GM12872 (cell line): ENCODE results near the gene PPP1R11.

Source experiments
- CTCF ChIP-seq: IDR thresholded peaks from 3 replicates; pipeline ENCODE4 v1.5.1; 2011; ENCODE audit warnings: low read depth, mild to moderate bottlenecking, low read length, moderate library complexity; ENCODE audit not compliant: insufficient read depth

Gene PPP1R11

DNA sequence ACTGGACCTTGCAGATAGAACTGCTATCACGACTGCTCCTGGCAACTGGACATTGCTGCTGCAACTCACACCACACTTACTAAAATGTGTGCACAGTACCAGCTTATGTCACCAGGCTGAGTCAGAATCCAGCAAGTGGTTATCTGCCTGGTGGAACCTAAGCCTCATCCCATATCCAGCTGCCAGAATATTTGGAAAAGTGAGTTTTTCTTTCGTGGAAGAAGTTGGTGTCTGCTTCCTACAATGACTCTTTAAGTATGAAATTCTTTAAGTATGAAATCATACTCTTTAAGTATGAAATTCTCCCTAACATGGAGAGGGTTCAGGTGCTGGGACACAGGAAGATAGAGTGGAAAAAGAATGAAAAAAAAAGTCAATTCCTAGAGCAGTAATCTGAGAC, 22.4 kb upstream of the PPP1R11 start:
- TF ChIP-seq CTCF, result no peak

DNA sequence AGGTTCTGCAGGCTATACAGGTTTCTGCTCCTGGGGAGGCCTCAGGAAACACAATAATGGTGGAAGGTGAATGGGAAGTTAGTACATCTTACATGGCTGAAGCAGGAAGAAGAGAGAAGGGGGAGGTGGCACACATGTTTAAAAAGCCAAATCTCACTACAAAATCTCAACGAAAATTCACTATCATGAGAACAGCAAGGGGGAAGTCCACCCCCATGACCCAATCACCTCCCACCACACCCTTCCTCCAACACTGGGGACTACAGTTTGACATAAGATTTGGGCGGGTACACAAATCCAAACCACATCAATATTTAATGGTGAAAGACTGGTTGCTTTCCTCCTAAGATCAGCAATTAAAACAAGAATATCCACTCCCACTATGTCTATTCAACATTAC, 19.8 kb upstream of the PPP1R11 start:
- TF ChIP-seq CTCF, result no peak

GRCh38 chr6:30053682-30054081, 13.3 kb upstream of the PPP1R11 start:
- no peak for TF ChIP-seq CTCF

- no peak for TF ChIP-seq CTCF
These were observed 11.5 kb upstream of the PPP1R11 start for GRCh38 chr6:30055513-30055912.

DNA sequence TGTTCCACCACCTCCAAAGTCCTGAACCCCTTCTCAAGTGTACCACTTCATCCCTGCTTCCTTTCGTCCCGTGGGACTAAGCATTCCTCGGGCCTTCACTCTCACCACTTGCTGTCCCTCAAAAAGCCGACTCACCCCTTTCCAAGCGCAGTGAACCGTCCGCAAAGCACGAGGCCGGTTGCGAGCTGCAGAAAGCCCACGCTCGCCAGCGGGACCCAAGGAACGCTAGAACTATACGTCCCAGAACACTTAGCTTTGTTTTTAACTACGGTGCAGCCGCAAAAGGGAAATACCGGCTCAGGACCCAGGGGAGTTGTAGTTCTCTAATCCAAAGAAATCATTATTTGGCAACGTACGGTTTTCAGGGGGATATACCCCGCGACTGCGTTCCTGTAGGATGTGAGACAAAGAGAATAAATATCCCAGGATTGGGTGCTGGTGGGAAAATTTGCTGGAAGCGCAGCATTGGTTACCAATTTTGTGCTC, 6.3 kb upstream of the PPP1R11 start:
- TF ChIP-seq CTCF, result no peak

DNA sequence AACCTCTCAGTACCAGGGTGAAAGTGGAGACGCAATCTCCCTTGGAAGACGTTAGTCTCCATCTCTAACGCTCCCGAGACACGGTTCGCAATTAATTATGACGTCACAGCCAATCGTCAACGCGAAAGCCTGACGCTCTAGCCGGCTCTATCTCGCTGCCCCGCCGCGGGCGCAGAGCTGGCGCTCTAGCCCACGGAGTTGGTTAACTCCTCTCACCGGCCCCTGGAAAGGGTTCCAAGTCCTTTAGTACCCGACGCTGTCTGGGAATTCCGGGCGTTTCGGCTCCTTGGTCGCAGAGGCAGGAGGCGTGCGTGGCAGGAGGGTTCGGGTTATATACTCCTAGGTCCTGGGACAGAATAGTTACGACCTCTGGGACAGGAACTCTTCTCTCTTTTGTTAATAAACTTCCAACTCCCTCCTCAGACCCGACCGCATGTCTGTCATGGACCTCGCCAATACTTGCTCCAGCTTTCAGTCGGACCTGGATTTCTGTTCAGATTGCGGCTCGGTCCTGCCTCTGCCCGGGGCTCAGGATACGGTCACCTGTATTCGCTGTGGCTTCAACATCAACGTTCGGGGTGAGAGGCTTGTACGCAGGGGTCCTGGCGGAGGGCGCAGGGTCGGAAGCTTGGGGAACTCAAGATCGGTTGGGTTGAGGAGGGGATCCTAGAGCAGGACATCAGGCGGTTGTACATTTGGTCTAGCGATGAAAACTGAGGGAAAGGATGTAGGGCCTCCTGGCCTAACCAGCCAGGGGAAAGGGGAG, 5.7 kb upstream of the PPP1R11 start, which contains the start of gene POLR1H:
POLR1H (plus strand) TSS at position 174 of the 766 bp plus-strand sequence; CDS start at position 434, 260 bp downstream.
- no peak for TF ChIP-seq CTCF

- no peak for TF ChIP-seq CTCF
These were observed 5.0 kb upstream of the PPP1R11 start for GRCh38 chr6:30061858-30062458.
